GM18907 (cell line): ENCODE measurements around the gene FOXRED1.
"Not testable (repeated sequence)": the region's sequence is repeated elsewhere in the genome, so short reads cannot be mapped to it uniquely, and the experiment has no call there.

Source experiments
- ATAC-seq: cut with Tn5 transposase; IDR thresholded peaks from one replicate; pipeline ENCODE4 v1.9.1; 2021; ENCODE audit warnings: mild to moderate bottlenecking, moderate library complexity; ENCODE audit not compliant: unreplicated experiment

Gene FOXRED1

DNA sequence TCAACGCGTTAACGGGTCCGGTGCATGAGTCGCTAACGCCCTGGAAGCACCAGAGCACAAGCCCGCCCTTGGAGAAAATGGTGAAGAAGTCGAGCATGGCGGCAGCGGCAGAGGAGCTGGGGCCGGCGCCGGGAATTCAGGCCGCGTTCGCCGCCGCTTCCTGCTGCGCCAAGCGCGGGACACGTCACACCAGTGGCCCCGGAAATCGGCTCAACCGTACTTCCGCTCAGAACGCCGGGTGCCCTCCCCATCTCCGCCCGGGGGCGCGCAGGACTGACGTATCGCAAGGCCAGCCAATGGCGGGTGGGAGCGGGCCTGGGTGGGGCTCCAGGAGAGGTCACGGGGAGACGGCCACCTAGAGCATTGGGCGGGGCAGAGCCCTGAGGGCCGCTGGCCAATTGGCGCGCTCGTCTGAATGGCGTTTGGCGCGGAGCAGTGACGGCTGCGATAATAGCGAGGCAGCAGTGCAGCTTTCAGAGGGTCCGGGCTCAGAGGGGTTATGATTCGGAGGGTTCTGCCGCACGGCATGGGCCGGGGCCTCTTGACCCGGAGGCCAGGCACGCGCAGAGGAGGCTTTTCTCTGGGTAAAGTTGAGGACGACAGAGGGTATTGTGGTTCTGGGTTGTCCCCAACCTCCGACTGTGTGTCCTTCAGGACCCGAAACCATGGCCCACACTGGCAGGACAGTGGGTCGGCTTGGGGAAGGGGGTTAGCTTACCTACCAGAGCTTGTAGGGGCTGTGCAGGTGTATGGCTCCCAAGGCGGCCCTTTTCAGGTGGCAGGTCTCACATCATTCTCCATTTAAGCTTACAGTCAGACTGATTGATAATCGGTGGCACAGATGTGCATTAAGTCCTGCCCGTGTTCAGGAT is at the start of gene FOXRED1, which contains the start of gene SRPRA:
FOXRED1 (plus strand) TSS at position 447 of the 872 bp plus-strand sequence; CDS start at position 500, 53 bp downstream.
SRPRA (minus strand) TSS at position 188 of the 872 bp plus-strand sequence; CDS start at position 97, 91 bp downstream.
- ATAC-seq = peak; percentile 98

DNA sequence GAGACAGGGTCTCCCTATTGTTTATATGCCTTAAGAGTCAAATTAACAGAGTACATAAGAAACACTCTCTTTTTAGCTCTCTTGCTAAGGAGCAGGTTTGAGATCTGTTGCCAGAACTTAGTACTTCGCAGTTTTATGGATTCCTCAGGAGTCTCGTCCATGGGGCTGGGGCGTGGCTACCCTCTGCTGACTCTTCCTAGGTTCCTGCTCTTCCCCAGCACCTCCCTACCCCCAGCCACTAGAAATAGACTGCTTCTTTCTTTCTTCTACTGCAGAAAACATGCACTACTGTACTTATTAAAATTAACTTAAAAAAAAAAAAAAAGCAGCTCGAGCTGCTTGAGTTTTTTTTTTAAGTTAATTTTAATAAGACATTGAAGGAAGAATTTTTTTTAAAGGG is 49.4 kb upstream of the FOXRED1 start:
- no peak for ATAC-seq

DNA sequence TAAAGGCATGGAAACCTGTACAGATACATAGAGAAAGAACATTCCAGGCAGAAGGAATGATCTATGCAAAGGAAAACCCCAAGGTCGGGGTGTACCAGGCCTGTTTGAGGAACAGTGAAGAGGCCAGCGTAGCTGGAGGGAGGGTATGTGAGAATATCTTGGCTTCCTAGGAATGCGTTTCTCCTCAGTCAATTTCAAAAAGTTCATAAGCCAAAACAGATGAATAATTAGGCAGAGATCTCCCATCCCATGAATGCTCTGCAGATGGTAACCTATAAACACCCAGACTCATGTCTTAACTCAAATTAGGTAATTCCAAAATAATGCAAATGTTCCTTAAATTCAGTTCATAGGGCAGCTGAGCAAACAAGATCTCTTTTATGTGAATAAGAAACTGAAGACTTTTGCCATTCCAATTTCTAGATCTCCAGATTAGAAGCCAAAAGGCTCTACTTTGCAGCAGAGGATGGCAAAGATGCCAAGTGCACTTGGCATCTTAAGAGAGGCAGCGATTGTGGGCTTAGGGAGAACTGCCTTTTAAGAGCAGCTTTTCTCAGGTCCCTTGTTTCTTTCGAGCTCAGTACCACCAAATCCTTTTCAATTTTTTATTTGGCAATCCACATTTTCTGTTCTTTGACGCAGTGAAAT is 44.2 kb upstream of the FOXRED1 start:
- ATAC-seq = no peak

DNA sequence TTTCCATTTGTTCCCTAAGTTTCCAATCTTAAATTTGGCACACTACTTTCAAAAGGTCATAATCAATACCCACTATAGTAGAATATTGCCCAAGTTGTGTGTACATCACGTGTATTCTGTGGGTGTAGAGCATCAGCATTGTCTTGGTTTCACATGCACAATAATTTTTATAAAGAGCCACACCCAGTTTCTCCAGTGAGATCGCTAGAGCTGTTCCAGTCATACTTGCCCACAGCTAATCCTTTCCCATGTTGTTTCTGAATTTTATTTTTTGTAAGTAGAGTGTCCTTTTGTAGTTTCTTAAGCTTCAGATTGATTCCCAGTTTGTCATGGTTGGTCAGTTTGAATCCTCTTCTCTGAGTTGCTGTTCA is 43.7 kb upstream of the FOXRED1 start:
- ATAC-seq = no peak

DNA sequence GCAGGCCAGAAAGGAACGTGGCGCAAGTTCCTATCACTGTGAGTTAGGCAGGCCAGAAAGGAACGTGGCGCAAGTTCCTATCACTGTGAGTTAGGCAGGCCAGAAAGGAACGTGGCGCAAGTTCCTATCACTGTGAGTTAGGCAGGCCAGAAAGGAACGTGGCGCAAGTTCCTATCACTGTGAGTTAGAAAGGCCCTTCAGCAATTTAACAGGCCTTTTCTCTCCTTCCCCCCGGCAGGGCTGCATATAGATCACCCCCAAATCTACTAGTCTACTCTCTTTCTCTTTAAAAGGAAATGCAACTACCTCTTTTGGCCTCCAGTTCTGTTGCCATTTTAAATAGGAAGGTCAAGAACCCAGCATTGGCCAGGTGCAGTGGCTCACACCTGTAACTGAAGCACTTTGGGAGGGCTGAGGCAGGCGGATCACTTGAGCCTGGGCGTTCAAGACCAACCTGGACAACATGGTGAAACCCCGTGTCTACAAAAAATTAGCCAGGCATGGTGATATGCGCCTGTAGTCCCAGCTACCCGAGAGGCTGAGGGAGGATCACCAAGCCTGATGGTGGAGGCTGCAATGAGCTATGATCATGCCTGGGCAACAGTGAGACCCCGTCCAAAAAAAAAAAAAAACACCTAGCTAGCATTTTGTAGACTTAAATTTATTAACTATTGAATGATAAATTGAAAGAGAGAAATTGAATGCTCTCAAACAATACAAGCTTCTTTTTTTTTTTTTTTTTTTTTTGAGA is 42.4 kb upstream of the FOXRED1 start:
- ATAC-seq = no peak

DNA sequence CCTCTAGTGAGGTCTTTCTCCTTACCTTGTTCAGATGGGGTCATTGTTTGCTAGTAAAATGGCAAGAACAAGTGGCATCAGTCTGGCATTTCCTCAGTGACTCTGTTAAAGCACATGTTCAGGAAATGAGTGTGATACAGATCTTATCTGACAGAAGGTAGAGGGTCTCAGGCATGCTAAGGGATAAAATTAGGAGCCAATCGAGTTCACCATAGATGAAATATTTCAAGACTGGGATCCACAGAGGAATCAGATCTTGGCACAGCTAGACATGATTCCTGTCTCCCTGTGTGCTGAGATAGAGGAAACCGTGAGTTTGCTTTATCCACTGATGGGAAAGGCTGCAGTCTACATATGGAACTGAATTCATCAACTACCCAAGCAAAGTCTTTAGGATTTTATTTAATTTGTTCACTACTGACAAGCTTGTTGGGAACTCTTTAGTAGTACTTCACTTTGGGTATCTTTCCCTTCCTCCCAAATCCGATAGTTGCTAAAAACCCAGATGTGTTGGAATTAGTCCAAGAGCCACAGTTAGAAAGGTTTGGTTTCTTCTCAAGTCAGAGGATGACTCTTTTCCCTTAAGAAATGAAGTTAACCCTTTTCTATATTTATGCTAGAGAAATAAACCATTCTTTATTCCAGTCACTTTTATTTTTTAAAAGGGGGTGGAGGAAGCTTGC is 39.0 kb upstream of the FOXRED1 start:
- ATAC-seq = no peak

DNA sequence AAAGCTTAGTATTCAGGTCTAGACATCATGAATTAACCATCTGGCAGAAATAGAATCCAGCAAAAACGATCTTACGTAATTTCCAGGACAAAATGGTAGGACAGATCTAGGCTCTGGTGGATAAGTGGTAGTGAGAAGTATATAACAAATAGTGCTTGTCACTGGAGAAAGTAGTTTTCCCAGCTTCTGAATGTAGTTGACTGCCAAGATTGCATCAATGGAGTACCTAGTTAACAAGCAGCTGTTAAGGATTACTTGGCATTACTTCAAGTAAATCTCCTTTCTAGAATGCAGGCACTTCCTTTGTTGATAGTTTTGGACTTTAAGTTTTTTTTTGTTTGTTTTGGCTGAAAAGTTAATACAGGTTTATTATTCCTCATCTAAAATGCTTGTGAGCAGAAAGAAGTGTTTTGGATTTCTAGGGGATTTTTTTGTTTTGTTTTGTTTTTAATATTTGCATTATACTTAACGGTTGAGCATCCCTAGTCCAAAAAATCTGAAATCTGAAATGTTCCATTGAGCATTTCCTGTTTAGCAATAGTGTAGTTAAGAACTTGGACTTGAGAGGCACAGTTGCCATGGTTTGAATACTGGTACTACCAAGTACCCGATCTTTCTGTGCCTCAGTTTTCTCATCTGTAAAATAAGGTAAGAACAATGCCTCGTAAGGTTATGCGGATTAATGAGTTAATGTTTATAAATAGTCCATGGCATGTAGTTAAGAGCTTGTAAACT is 37.1 kb upstream of the FOXRED1 start:
- no peak for ATAC-seq

DNA sequence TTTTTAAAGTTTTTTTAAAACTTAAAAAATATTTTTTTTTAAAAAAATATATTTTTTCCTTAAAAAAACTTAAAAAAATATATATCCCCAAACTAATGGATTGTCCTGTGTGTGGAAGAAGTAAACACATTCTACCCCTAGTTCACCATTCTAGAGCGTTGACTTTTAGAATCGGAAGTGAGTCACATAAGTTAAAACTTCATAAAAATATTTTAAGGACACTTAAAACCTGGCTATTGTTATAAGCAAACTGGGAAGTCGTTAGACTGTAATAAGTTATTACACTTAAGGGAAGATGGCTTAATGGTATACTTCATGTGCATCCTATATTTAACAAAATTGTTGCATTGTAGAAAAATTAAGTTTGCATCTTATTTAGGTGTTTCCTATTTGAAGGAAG is 36.3 kb upstream of the FOXRED1 start:
- ATAC-seq = no peak

DNA sequence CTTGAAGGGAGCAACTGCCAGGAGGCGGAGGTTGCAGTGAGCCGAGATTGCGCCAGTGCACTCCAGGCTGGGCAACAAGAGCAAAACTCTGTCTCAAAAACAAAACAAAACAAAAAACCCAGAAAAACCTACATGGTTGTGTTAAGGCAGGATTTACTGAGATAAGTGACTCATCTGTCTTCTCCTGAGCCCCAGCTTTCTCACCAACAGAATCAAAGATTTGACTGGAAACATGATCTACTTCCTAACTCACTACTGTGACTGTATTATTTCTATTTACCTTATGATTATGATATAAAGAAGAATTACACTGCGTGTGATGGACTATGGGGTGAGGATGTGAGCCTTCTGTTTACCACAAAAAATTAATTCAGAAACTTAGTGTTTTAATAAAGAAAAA is 35.6 kb upstream of the FOXRED1 start:
- no peak for ATAC-seq

DNA sequence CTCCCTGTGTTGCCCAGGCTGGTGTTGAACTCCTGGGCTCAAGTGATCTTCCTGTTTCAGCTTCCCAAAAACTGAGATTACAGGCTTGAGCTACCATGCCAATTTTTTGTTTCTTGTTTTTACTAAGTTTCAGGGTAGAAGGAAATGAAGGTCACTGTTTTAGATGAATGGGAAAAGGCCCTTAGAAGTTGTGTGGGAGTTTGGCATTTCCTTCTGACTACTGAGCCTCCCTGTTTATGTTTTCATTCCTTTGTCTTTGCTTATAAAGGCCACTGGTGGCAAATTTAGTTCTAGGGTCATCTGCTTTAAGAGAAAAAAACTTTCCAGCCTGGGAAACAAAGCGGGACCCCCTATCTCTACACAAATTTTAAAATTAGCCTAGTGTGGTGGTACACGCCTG is 22.3 kb upstream of the FOXRED1 start:
- ATAC-seq = no peak

DNA sequence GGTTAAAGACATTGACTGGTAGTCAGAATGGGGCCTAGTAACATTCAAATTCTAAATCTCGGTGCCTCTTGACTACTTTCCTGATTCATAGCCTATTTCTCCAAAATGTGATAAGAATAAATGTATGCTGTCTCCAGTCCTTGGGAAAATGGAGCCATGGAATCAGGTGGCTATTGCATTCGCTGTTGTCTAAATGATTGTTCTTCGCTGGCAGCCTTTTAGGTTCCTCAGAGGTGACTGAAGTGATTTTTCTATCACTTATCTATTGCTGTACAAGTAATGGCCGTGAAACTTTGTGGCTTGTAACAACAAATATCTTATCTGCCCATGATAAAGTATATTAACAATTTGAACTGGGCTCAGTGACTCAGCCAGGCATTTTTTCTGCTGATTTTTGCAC is 15.7 kb upstream of the FOXRED1 start:
- no peak for ATAC-seq

DNA sequence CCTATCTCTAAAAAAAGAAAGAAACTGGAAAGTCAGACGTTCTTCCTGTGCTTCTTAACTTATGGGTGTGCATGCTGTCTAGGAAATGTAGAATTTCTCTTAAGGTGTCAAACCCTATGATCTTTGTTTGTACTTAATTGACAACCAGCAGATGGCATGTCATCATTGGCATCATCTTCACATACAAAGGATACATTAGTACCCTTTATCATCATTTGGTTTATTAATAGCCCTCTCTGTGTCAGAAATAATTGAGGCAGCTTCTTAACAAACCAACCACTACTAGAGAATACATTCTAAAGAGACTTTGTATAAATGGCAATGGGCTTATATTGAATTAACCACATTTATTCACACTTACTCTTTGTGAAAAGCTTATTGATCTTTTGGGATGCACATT is 14.1 kb upstream of the FOXRED1 start:
- no peak for ATAC-seq

DNA sequence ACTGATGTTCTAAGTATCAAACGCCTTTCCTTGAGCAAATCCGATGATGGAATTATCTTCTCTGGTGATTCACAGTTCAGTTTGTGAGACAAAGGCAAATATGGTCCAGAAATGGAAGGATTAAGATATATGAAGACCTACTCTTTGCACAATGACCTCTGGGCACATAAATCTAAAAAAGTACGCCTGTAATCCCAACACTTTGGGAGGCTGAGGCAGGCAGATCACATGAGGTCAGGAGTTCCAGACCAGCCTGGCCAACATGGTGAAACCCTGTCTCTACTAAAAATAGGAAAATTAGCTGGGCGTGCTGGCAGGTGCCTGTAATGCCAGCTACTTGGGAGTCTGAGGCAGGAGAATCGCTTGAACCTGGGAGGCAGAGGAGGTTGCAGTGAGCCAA is 13.4 kb upstream of the FOXRED1 start:
- ATAC-seq = not testable (repeated sequence)

DNA sequence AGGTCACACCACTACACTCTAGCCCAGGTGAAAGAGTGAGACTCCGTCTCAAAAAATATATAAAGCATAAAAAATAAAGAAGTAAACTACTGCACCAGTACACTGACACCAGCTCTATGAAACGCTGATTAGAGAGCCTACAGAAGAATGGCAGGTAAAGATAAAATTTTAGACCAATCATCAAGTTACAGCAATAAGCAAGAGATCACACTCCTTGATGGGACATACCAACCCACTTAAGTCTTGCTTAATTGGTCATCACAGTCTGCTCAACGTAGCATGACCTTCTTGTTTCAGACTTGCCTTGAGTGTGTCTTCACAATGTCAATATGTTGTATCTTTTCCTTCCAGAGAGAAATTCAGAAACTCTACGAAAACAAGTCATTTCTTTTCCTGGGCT is 12.7 kb upstream of the FOXRED1 start:
- ATAC-seq = no peak

DNA sequence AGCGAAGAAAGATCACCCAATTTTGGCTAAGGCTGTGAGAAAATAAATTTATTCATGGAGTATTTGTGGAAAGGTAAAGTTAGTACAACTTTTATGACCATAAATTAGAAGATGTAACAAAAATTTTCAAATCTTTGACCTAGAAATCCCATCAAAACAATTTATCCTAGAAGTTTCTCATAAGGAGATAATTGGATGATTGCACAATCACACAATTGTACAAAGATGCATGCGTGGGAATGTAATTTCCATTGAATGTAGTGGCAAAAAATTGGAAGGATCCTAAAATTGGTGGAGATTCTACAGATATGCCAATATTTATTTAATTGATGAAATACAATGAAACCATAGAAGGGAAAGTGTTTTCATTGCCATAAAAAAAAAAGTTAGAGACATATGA is 11.8 kb upstream of the FOXRED1 start:
- no peak for ATAC-seq

DNA sequence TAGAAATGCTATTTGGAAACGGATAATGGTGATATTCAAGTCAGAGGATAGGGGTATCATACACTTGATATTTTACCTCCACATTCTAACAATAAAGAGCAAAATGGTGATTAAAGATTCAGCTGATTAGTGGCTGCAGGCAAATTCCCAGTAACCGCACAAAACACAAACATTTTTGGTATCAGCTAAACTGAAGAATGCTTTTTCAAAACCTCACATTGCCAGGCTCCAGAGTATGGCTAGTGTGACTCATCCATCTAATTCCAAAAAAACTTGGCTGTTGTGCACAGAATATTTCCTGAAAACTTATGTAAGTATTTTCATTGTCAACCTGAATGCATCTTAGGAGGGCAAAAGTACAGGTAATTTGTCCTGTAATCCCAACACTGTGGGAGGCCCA is 11.2 kb upstream of the FOXRED1 start:
- no peak for ATAC-seq

DNA sequence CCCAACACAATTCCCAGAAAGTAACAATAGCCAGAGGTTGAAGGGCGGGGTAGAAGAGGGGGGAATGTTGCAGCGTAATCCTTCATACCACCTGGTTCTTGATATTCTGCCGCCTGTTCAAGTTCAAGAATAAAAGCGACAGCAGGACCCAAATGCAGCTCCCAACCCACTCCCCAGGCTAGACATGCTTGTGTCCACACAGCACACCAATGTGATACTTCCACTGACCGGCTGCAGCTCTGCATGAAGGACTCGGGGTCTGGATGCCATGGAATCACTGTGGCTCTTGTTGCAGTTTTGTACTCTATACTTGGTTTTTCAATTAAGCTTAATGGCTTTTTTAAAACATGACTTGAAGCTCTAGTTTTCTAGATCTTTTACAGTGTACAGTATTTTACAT is 6.7 kb upstream of the FOXRED1 start:
- ATAC-seq = no peak

DNA sequence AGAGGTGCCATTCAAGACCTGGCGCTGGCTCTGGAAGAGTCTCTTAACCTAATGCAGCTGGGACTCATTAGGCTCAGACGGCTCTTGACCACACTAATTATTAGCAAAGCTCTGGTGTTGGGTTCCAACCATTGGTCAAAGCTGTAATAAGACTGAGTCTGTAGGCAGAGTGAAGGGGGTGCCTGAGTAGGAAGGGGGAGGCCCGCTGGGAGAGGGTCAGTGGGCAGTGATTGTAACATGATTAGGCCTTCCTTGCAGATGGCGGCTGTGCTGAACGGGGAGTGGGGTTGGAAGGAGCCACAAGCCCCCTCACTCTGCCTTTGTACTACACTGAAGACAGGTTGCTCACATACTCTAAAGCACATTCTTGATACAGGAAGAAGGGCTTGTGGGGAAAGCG is 5.5 kb upstream of the FOXRED1 start:
- no peak for ATAC-seq

DNA sequence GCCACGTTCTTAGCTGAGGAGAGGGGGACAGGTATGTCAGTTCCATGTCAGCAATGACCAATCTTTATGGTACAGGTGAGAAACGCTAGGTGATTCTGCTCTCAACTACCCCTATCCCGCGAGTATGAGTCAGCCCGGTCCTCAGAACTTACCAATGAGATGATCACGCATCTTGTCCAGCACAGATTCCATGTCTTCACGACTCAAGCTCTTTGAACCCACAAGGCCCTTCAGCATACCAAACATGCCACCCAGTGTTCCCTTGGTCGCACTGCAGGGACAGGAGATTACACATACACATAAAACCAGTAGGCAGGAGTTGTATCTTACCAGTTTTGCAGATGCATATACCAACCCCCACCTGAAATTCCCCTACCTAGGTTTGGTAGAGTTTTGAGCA is 3.1 kb upstream of the FOXRED1 start:
- no peak for ATAC-seq

DNA sequence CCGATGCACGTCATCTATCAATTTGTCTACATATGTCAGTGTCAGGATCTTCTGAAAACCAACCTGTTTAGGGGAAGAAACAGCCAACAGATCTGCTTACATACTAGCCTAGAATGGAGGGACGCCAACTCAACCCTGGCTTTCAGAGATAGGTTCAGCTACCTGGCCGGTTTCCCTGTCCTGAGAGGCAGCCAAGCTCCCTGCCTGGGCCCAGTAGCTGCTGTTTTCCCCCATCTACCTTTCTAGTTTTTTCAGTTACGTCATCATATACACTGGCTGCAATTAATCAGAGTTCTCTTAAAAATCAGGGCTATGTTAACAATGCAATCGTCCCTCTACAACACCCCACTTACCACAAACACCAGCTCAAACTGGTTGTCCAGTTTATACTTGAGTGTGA is 1.3 kb upstream of the FOXRED1 start:
- no peak for ATAC-seq

DNA sequence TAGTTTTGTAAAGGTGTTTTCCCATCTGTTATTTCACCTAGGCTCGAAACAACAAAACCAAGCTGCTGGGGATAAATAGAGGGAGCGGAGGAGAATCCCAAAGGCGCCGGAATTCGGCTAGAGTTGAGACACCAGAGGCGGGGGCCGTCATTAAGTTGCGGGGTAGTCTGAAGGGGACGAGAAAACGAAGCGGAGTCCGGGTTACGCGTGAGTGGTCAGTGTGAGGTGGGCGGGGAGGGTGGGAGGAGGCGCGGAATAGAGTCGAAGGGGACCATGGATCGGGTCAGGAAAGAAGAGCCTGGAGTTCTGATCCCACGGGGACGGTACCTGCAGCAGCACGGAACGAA is 620 bp upstream of the FOXRED1 start:
- ATAC-seq = no peak
